HT-29 (cell line): ENCODE data around the gene RHEBL1. TPM values are rescaled to one million over a fixed set of nuclear protein-coding genes. Genes with fewer than 3 reads are reported as not detected.

Experiments
- DNase-seq: peaks from one replicate; pipeline ENCODE4 v3.0.0-alpha.2; 2015; ENCODE audit warnings: low spot score
- total RNA-seq: library from RNA; depleted of rRNA; stranded (reverse); fragments of >200 nt; shearing (Covaris generic); gene quantifications from 2 replicates; pipeline ENCODE4 v1.2.3, GENCODE V29; 2014

Gene RHEBL1
- total RNA-seq, 1 experiment from 2014 or later, result 1.7 TPM

DNA sequence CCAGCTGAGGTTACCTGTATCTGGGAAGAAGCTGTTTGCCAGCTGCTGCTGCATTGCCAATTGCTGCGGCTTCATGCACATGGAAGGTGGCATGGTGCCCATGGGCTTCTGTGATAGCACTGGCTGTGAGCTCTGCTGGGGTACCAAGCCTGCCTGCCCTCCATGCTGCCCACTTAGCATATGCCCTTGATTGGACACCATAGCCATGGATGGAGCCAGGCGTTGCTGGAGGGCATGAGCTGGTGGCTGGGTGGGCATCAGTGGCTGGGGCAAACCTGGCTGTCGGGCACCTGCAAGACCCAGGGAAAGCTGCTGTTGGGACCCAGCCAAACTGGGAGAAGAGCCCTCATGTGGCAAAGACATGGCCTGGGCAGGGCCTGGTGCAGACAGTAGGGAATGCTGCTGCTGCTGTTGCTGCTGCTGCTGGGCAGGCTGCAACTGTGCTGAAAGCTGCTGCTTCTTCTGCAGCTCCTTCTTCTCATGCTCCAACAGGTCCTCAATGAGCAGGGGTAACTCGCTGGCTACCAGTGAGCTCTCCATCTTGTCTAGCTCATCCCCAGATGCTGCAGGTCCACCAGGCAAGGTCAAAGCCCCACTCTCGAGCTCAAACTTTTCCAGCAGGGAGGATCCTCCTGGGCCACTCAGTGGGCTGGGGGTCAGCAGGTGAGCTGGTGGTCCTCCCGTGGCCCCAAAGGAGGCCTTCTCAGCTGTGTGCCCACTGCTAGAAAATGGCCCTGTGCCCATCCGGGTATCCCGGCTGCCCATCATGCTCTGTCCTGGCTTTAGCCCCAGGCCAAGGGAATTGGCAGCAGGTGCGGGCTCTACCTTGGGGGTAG, 32.5 kb downstream of the RHEBL1 start:
- DNase-seq, result no peak

DNA sequence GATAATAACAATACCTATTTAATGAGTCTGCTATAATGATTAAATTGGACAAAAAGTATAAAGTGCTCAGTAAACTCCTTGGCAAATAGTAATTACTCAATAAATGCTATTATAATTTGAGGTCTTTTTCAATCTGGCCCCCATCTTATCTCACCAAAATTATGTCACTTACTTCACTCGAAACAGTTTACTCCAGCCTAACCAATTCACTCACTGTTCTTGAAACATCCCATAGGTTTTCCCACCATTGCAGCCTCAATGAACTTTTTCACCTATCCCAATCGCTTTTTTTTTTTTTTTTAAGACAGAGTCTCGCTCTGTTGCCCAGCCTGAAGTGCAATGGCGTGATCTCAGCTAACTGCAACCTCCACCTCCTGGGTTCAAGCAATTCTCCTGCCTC, 33.8 kb downstream of the RHEBL1 start:
- DNase-seq, result no peak

DNA sequence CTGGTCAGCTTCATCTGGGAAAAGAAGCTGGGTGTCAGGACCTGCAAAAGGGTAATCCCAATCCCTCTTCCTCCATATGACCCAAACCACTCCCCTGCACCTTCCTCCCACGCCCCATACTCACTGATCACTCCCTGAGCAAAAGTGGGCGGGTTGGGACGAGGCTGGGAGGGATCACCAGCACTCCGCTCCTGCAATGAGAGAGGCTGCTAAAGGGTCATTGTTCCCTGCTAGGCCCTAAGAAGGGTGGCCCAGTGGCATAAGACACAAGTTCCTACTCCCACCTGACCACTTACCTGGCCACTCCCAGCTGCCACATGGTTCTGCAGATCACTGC, 35.5 kb downstream of the RHEBL1 start:
- DNase-seq, result no peak

DNA sequence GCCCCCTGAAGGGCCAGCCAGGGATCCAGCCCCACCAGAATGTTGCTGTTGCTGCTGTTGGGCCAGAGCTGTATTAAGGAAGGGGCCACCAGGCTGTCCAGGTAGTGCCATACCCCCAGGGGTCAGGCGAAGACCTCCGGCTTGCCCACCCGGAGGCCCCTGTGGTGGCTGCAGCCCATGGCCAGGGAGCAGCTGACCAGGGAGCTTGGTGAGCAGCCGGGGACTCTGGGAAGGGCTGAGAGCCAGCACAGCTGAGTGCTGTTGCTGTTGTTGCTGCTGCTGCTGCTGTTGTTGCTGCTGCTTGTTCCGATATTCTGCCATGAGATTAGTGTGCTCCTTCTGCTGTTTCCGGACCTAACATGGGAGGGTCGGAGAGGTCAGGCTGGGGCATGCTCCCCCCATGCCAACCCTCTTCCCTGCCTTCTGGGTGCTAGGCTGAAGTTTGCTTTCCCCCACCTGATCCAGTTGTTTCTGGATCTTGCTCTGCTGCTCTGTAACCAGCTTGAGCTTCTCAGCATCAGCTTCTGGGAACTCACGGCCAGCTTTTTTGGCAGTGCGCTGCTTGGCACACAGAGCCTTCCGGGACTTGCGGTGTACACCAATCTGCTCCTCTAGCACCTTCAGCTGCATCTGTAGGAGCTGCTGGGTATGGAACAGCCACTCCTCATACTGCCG, 36.0 kb downstream of the RHEBL1 start:
- no peak for DNase-seq

- no peak for DNase-seq
These were observed 36.9 kb downstream of the RHEBL1 start for GRCh38 chr12:49032679-49033447.

DNA sequence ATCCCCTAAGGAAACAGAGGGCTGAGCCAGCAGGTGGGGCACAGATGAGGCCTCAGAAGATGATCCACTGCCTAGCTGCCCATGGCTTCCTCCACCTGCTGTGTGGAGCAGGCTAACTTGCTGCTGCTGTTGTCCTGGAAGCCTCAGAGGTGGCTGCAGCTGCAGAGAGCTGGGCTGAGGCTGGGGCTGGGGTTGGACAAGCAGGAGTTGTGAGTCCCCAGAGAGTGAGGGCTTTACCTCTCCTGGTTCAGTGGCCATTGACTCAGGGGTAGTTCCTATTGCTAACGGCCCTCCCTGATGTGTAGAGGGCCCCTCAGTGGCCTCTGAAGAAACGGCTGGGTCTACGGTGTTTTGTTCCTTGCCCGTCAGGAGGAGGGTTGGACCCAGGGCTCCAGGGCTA, 37.5 kb downstream of the RHEBL1 start:
- no peak for DNase-seq

GRCh38 chr12:49031573-49032161, 38.1 kb downstream of the RHEBL1 start:
- DNase-seq, result no peak

- DNase-seq, result no peak
These were observed 38.8 kb downstream of the RHEBL1 start for GRCh38 chr12:49030714-49031572.

- DNase-seq, result no peak
These were observed 39.7 kb downstream of the RHEBL1 start for GRCh38 chr12:49030119-49030518.

DNA sequence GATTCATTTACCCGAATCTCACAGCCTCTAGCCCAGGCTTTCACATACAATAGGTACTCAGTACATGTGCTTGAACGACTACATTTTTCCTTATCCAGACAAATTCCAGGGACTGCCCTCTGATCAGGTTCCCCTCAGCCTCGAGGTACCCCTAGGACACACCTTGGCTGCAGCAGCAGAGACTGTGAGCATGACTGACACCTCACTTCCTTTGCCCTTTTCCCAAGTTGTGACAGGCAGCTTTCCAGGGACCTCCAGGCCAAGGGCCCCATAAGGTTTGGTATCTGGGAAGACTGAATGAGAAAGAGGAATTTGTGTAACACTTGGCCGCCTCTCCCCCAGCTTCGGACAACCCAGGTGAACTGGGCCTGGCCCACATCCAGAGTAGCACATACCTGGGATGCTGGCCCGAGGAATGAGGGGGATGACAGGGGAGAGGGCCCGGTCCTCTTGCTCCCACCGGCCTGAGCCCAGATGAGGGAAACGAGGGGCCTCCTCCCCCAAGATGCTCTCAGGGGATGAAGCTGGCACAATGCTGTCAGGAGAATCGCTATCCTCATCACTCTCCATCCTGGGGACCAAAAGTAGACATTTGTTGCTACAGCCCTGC, 41.0 kb downstream of the RHEBL1 start:
- no peak for DNase-seq

DNA sequence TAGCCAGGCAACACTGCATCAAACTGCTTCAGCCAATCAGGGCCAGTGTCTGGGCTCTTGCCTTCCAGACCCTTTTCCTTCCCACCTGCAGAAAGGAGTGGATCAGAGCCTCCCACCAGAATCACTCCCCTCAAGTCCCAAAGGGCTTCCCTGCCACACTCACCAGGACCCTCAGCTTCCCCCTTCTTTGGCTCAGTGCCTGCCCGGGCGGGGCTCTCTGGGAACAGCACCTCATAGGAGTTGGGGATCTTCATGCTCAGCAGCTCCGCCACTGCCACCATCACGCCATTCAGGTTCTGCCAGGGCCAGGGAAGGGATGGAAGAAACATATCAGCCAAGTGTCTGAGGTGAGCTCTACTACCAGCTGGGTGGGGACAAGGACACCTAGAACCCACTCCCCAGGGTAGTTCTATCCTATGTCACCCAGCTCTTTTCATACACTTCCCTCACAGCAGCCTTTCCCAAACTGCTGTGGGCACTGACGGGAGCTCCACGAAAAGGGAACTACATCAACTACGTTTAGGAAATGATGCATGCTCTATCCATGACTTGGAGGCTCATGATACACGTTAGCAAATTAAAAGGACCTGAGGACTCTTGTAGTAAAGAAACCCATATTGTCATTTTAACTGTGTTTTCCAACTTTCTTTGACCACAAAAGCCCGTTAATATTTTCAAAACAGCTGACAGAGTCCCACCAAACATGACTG, 41.8 kb downstream of the RHEBL1 start:
- no peak for DNase-seq

DNA sequence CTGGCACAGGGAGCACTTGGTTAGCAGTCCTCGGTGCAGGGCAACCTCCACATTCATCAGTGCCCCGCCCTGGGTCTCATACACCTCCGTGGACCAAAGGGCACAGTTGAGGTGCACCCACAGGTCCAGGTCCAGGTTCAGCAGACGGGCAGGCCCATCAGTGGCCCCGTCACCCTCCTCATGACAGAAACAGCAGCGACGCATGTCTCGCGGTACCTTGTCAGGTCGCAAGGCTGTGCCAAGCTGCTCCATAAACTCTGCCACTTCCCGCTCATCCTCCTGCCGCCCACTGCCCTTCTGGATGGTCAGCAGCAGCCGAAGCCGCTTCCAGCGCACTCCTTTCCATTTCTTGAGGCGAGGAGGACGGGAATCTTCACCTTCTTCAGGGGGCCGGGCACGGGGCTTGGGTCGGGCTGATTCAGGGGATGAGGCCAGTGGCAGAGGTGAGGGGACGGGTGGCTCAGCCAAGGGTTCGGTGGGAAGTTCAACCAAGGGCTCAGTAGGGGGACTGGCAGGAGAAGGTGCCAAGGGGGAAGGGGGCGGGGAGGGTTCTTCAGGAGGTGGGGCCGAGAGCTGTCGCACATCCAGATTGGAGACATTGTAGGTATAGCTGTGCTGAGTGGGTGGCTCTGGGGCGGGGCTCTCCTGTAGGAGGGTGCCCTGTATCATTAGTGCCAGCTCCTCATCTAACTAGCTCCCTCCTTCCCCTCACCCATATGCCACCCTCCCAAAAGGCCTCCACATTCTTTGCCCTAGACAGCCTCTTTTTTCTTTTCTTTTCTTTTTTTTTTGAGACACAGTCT, 42.9 kb downstream of the RHEBL1 start:
- no peak for DNase-seq

DNA sequence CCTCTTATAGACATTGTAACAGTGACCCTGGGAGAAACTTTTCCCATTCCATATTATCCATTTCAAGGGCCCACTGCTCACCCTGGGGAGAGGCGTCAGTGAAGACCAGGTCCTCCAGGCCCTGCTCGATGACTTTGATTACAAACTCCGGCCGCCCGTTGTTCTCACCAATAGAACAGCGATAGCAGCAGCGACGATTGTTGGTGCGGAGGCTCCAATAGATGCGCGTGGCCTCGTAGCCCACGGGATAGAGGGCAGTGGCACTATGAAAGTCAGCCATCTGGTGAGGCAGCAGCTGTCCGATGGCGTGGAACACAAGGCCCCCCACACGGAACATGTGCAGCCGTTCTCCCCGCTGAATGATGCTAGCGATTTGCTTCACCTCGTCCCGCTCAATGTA, 43.7 kb downstream of the RHEBL1 start:
- DNase-seq, result no peak

- DNase-seq, result no peak
These were observed 44.3 kb downstream of the RHEBL1 start for GRCh38 chr12:49025463-49025862.

GRCh38 chr12:49024543-49024942, 45.2 kb downstream of the RHEBL1 start:
- DNase-seq, result no peak

- DNase-seq, result no peak
These were observed 46.0 kb downstream of the RHEBL1 start for GRCh38 chr12:49023812-49024211.

DNA sequence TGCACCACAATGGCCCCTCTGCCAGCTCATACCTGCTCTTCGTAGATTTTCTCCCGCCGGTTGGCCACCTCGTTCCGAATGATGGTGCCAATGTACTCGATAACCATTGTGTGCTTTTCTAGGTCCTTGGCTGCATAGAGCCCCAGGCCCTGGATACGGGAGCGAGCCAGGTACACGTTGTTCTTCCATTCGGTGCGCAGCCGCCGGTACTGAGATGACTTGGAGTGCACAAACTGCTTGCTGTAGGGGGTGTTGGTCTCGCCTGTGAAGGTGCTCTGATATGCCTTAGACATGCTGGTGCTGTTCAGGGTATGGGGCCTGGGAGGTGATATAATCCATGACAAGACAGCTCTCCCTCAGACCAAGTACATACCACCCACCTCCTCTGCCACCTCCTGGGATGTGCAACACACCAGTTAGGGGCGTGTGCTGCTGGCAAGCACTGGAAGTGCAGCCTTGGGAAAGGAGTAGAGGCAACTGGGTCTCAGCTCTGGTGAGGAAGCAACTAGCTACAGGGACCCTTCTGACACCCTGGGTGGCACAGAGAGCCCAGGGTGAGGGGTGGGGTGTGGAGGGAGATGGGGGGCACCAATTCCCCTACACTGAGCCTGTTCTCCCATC, 47.1 kb downstream of the RHEBL1 start:
- DNase-seq, result no peak

GRCh38 chr12:49021292-49021915, 48.4 kb downstream of the RHEBL1 start:
- no peak for DNase-seq
